ENCODE results near the gene ALDH1A2. TPM values are rescaled to one million over a fixed set of nuclear protein-coding genes. Genes with fewer than 3 reads are reported as not detected.
"Not testable (repeated sequence)": the region's sequence is repeated elsewhere in the genome, so short reads cannot be mapped to it uniquely, and the experiment has no call there.

Gene ALDH1A2
- total RNA-seq: 100 to 1,000 TPM in 2 of 4 donors, 10 to 100 TPM in 2; 47.9 to 128 (median 109) TPM

DNA sequence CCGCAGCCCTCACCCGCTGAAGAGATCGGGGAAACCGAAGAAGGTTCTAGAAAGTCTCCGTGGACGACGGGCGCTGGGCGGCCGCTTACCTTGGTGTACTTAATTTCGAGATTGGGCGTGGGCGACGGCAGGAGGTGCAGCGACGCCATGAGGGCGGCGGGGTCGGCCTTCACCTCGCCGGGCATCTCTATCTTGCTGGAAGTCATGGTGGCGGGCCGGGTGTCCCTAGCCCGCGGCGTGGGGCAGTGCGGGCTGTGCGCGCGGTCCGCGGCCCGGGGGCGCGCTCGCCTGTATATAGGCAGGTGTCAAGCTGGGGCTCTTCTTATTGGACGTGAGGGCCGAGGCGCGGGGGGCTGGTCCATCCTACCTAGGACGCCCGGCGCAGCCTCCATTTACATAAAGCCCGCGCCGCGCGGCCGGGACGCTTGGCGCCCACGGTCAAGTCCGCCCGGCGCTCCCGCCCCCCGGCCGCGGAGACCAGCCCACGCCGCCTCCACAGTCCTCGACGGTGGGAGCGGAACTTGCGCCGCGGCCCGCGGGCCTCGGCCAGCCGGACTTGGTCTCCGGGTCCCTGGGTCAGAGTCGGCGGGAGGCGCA lies at the start of gene ALDH1A2:
Gene ALDH1A2, minus strand, starts transcription at position 267 of the 597 bp plus-strand sequence. Its CDS starts 61 bp downstream, at position 206.
- H3K9me3 ChIP-seq: no peaks in the 10 kb centered on the region
- H3K4me1 ChIP-seq: peaks cover 0 to 3% of the 10 kb centered on the region in 2 donors
- intact Hi-C loops (cut with DNase I; ENCODE audit: low total_unique reads): loop anchor here (10.0 kb wide), 2 partner anchors 321 to 401 kb away; no protein-coding TSS in a partner anchor
- H3K4me3 ChIP-seq: peak within 1 kb of the TSS; percentile 53 to 60
- peak within 1 kb of the TSS; percentile 92 to 96 for H3K27ac ChIP-seq
- peak; percentile 56 to 67 for DNase-seq
- peak; percentile 22 to 58 for TF ChIP-seq POLR2A (IDR thresholded peaks at IDR 0.05)
- TF ChIP-seq, protein P1, sequence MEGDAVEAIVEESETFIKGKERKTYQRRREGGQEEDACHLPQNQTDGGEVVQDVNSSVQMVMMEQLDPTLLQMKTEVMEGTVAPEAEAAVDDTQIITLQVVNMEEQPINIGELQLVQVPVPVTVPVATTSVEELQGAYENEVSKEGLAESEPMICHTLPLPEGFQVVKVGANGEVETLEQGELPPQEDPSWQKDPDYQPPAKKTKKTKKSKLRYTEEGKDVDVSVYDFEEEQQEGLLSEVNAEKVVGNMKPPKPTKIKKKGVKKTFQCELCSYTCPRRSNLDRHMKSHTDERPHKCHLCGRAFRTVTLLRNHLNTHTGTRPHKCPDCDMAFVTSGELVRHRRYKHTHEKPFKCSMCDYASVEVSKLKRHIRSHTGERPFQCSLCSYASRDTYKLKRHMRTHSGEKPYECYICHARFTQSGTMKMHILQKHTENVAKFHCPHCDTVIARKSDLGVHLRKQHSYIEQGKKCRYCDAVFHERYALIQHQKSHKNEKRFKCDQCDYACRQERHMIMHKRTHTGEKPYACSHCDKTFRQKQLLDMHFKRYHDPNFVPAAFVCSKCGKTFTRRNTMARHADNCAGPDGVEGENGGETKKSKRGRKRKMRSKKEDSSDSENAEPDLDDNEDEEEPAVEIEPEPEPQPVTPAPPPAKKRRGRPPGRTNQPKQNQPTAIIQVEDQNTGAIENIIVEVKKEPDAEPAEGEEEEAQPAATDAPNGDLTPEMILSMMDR (IDR thresholded peaks at IDR 0.05): peak in 1 of 4 experiments; percentile 1
- H3K27me3 ChIP-seq: no peaks in the 10 kb centered on the region
- no peaks in the 10 kb centered on the region for H3K36me3 ChIP-seq

DNA sequence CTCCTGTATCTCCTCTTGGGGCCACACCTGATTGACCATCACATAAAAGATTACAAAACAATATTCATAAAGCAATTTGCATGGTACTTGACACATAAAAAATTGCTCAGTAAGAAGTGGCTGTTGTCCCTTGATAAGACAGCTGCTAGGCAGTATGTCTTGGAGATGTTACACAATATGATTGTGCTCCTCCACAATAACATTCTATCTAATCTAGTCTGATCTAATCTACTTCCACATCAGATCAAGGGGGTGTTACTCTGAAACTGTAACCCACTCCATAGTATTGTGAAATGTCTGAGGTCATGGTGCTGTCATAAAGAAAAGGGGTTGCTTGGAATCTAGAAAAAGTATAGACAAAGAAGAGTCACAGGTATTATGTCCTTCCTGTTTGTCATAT lies 49.3 kb upstream of the ALDH1A2 start:
- no peaks in the 10 kb centered on the region for H3K4me1 ChIP-seq
- H3K27me3 ChIP-seq: no peaks in the 10 kb centered on the region
- H3K4me3 ChIP-seq: no peak overlapping the region
- no peaks in the 10 kb centered on the region for H3K36me3 ChIP-seq
- TF ChIP-seq POLR2A (IDR thresholded peaks at IDR 0.05): no peak
- TF ChIP-seq, protein P1 (IDR thresholded peaks at IDR 0.05): no peak
- no peak for DNase-seq
- H3K9me3 ChIP-seq: no peaks in the 10 kb centered on the region
- H3K27ac ChIP-seq: no peak overlapping the region
- intact Hi-C loops (cut with DNase I; ENCODE audit: low total_unique reads): no loop called here

DNA sequence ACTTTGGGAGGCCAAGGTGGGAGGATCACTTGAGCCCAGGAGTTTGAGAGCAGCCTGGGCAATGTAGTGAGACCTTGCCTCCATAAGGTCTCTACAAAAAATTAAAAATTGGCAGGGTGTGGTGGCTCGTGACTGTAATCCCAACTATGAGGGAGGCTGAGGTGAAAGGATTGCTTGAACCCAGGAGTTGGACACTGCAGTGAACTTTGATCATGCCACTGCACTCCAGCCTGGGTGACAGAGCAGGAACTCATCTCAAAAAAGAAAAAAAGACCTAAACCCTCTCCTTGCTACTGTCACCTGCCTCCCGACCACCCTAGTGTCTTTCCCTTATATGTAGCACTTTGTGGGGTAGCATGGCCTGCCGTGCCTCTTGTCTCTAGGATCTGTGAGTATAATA lies 48.9 kb upstream of the ALDH1A2 start:
- Histone ChIP-seq H3K36me3 (no peaks in the 10 kb centered on the region), H3K4me3 (no peak overlapping the region), H3K9me3 (no peaks in the 10 kb centered on the region), H3K27ac (no peak overlapping the region), H3K4me1 (no peaks in the 10 kb centered on the region), H3K27me3 (no peaks in the 10 kb centered on the region)
- no peak for TF ChIP-seq POLR2A (IDR thresholded peaks at IDR 0.05)
- TF ChIP-seq, protein P1 (IDR thresholded peaks at IDR 0.05): no peak
- DNase-seq: no peak
- intact Hi-C loops (cut with DNase I; ENCODE audit: low total_unique reads): no loop called here

DNA sequence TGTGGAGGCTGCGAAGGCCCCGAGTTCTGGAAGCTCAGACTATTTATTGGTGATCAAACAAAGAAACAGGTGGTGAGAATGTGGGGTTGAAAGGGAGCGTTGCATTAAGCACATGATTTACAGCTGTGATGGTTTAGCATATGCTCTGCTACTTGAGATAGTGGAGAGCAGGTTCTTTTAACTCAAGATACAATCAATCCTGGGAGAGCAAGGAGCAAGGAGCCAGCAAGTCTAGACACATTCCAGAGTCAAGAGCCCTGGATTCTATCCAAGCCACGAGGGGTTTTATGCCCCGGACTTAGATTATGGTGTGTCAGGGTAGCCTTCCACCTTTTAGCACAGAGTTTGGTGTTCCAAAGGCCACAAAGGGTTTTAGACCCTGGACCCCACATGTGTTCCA lies 47.8 kb upstream of the ALDH1A2 start:
- not testable (repeated sequence) for H3K36me3 ChIP-seq

DNA sequence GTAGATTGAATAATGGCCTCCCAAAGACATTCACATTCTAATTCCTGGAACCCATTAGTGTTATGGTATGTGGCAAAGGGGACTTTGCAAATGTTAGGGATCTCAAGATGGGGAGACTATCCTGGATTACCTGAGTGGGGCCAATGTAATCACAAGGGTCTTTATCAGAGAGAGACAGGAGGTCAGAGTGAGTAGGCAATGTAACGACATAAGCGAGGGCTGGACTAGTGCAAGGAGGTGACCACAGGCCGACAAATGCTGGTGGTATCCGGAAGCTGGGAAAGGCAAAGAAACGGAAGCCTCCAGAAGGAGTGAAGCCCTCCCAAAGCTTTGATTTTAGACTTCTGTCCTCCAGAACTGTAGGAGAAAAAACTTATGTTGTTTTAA lies 46.2 kb upstream of the ALDH1A2 start:
- H3K36me3 ChIP-seq: no peaks in the 10 kb centered on the region
- H3K4me3 ChIP-seq: no peak overlapping the region
- H3K4me1 ChIP-seq: no peaks in the 10 kb centered on the region
- no peaks in the 10 kb centered on the region for H3K9me3 ChIP-seq
- no peak for DNase-seq
- intact Hi-C loops (cut with DNase I; ENCODE audit: low total_unique reads): no loop called here
- TF ChIP-seq POLR2A (IDR thresholded peaks at IDR 0.05): no peak
- TF ChIP-seq, protein P1 (IDR thresholded peaks at IDR 0.05): no peak
- H3K27me3 ChIP-seq: no peaks in the 10 kb centered on the region
- no peak overlapping the region for H3K27ac ChIP-seq

More for the DNA sequence above, 47.8 kb upstream of the ALDH1A2 start:
- H3K4me3 ChIP-seq; intact Hi-C loops (cut with DNase I; ENCODE audit: low total_unique reads); H3K4me1 ChIP-seq; DNase-seq; H3K27ac ChIP-seq; H3K9me3 ChIP-seq; H3K27me3 ChIP-seq: not testable (repeated sequence)
